ENCODE measurements around the gene MYO9B.

Gene MYO9B

DNA sequence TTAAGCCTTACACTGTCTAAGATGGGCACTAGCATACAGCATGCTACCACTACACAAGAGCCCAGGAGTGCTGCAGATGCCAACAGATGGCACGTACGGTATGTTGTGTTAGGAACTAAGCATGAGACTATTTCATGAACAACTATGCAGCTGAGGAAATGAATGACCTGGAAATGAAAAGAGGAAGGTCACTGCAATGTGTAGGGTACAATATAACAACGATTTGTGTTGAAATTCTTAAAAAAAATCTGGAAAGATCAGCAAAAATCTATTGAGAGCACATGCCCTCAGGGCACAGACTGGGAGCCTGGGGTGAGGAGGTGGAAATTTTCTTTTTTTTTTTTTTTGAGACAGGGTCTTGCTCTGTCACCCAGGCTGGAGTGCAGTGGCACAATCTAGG is 14.8 kb upstream of the MYO9B start:
- DNase-seq (ENCODE audit: low read depth), result no peak

DNA sequence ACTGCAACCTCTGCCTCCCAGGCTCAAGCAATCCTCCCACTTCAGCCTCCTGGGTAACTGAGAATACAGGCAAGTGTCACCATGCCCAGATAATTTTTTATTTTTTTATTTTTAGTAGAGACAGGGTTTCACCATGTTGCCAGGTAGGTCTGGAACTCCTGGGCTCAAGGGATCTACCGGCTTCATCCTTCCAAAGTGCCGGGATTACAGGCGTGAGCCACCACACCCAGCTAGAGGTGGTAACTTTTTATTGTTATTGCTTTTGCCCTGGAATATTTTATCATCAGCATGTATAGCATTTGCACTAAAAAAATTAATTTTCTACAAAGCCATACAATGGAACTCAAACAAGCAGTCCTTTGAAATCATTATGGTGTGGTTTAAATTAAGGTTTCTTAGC is 14.4 kb upstream of the MYO9B start:
- no peak for DNase-seq (ENCODE audit: low read depth)

DNA sequence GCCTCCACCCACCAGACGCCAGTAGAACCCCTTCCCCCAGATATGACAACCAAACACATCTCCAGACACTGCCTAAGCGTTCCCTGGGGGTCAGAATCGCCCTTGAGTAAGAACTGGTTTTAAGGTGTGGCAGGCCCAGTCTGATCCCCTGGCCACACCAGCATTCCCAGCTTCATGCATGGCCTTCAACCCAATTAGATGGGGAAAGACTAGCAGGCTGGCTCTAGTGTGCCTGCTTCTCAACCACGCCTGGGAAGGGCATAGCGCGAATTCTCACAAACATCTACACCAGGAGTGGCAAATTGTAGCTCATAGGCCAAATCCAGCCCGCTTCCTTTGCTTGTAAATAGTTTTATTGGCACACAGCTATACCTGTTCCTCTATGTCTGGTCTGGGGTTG is 13.9 kb upstream of the MYO9B start:
- DNase-seq (ENCODE audit: low read depth), result no peak

DNA sequence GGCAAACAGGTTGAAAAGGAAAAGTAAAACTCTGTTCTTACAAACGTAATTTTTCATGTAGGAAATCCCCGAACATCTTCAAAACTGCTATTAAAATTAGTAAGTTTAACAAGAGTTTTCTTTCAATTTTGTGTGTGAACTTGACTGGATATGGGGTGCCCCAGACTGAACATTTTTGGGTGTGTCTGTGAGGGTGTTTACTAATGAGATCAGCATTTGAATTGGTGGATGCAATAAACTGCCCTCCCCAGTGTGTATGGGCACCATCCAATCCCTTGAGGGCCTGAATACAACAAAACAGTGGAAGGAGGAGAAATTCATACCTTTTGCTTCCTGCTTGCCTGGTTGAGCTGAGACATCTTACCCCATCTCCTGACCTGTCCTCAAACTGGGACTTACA is 12.1 kb upstream of the MYO9B start:
- DNase-seq (ENCODE audit: low read depth), result no peak

DNA sequence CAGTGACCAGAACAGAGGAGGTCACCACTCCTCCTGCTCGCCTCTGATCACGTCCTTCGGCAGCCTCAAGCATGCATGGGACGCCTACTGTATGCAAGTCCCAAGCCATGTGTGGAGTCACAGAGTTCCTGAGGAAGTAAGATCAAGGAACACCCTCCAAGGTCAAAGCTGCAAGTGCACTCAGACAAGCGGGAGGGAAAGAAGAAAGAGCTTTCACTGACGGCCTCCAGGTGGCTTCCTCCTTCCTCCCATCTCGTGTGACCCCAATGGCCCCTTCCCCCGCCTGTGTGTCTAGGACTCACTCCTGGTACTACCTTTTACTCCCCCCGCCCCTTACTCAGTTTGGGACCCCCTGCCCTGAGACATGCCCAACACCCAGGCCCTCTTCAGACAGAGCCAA is 6.4 kb upstream of the MYO9B start:
- no peak for DNase-seq (ENCODE audit: low read depth)

DNA sequence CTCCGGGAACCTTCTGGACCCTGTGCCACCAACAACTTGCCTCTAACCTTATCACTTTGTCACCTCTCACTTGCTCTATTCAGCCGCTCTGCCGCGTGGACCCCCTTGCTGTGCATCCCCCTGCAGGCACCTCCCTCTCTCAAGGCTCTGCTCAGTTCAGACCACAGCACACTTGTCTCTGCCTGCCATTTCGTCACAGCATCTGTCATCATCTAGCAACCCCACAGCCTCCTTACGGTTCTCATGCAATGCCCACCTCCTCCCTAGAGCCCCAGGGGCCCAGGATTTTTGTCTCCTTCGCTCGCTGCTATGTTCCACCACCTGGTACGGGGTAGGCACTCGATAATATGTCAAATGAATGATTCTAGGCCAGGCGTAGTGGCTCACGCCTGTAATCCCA is 5.2 kb upstream of the MYO9B start:
- DNase-seq (ENCODE audit: low read depth), result no peak

DNA sequence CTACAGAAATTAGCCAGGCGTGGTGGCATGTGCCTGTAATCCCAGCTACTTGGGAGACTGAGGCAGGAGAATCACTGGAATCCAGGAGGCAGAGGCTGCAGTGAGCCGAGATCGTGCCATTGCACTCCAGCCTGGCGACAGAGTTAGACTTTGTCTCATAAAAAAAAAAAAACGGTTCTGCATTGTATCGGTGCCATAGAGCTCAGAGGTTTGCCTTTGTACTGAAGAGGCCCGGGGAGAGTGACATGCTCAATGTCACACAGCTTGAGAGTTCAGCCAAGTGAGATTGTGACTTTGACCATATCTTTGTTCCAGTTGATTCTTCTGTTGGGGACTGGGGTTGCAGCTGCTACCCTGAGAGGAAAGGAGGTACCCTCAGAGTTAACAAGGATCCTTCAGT is 4.7 kb upstream of the MYO9B start:
- no peak for DNase-seq (ENCODE audit: low read depth)

DNA sequence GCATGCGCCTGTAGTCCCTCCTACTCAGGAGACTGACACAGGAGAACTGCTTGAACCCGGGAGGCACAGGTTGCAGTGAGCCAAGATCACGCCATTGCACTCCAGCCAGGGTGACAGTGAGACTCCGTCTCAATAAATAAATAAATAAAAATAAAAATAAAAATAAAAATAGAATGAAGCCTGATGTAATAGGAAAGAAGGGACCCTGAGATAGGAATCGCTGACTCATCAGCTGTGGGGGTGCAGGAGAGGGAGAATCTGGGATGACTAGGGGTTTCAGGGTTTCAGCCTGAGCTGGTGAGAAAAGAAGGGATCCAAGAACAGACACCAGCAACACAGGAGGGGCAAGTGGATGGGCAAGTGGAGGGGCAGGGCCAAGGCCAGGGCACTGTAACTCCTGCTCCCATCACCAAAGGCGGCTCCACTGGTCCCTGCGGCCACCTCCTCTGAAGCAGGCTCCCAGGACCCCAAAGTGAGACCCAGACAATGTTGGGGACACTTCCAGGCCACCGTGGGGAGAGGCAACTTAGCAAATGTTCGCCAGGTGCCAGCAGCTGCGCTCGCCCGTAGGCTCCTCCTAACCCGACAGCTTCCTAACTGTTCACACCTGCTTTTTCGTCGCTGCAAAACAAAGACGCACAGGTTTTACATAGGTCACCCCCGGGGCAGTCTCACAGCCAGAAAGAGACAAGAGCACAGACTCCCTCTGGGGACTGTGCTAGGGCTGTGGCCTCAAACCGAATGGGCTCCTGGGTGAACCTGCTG is 1.5 kb upstream of the MYO9B start:
- DNase-seq (ENCODE audit: low read depth), result no peak

DNA sequence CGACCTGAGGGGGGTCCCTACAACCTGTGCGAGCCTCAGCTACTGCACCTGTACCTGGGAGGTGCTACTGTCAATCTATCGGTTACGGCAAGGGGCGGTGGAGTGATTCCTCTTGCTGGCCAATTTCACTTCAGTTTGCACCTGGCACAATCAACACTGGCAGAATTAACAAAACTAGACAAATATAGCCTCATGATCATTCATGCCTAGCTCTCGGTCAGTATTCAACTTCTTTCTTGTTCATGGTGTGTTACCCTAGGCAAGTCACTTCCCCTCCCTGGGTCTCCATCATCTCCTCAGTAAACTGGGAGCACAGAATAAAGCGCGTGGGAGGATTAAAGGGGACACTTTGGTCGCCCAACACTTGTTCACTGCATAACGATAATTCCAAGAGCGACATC is 943 bp upstream of the MYO9B start:
- DNase-seq (ENCODE audit: low read depth), result no peak

DNA sequence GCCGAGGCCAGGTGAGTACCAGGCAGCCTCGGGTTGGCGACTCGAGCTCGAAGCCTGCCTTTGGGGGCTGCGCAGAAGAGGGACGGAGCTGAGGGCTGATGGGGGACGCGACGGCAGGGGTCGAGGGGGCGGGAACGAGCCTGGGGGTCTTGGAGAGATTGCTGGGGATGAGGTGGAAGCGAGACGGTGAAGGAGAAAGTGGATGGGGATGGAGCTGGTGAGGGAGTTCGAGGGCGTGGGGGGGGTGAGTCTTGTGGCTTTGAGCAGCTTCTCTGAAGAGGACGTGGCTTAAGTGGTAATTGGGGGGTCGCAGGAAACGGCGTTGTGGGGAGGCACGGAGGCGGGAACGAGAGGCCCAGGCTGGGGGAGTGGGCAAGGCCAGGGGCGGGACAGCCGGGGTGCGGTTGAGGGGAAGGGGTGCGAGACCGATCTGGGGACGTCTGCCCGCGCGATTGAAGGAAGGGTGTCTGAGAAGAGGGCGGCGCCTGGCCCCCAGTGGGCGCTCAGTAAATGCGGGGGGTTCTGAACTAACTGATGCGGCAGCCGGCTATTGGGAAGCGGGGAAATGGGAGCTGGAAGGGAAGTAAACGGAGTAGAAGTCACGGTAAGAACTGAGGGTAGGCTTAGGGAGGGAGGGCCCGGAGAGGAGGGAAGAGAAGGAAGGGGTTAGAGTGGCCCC is 426 bp downstream of the MYO9B start:
- no peak for DNase-seq (ENCODE audit: low read depth)

DNA sequence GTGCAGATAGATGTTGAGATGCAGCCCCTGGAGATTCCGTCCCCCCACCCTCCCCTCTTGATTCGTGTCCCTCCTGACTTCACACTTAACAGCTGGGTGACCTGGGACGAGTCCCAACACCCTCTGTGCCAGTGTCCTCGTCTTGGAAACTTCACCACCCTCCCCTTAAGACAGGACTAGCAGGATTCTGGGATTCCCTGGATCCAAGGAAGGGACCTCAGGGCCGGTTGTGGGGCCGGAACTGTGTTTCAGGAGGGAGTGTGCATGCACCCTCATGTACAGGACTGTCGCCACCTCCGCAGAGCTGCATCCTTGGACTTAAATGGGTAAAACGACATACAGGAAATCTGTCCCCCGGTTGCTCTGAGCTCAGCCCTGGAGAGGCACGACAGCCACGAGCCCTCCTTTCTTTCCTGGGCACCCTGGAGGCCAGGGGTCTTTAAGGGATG is 990 bp downstream of the MYO9B start:
- DNase-seq (ENCODE audit: low read depth), result no peak

DNA sequence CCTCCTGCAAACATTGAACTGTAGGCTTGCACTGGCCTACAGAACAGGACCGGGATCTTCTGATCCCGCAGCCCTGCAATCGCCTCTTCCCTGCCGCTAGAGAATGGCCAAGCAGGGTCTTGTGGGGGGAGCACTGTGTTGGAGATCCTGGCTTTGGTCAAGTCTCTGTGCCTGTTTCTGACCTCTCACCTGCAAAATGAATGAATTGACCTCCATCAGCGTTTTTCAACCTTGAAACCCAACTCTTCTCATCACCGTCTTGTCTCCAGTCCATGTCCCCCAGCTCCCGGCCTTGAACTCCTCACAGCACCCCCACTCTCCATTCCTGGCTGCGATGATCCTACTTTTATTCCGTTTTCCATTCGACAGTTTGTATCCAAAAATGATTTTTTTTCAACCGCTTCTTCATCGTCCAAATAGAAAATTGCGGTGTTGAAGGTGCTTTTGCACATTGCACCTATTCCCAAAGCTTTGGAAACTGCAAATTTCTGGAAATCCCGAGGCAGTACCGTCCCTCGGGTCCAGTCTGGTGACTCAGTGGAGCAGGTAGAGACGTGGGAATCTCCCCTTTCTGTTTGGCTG is 2.0 kb downstream of the MYO9B start:
- DNase-seq (ENCODE audit: low read depth), result no peak

DNA sequence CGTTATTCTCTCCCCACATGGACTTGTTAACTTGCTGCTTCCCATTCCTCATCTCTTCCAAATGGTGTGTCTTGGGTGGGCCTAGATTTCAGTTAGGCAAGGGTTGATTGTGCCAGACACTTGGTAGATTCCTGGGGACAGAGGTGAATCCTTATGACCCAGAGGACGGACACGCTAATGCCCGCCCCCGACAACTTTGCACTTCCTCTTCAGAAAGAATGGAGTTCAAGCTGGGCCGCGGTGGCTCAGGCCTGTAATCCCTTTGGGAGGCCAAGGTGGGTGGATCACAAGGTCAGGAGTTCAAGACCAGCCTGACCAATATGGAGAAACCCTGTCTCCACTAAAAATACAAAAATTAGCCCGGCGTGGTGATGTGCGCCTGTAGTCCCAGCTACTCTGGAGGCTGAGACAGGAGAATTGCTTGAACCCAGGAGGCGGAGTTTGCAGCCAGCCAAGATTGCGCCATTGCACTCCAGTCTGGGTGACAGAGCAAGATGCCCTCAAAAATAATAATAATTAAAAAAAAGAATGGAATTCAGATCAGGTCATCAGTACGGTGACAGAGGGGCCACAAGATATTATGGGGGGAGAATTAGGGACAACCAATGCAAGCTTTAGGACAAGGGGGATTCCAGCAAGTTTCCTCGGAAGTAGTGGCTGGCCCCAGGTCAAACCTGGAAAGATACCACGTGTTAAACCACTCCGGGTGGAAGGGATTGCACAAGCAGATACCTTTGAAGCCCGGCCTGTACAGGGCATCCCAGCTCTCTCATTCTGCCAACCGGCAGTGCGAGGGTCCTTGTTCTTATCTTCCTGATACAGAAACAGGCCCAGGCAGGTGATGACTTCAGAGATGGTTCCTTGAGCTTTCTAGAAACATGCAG is 2.7 kb downstream of the MYO9B start:
- DNase-seq (ENCODE audit: low read depth), result no peak

DNA sequence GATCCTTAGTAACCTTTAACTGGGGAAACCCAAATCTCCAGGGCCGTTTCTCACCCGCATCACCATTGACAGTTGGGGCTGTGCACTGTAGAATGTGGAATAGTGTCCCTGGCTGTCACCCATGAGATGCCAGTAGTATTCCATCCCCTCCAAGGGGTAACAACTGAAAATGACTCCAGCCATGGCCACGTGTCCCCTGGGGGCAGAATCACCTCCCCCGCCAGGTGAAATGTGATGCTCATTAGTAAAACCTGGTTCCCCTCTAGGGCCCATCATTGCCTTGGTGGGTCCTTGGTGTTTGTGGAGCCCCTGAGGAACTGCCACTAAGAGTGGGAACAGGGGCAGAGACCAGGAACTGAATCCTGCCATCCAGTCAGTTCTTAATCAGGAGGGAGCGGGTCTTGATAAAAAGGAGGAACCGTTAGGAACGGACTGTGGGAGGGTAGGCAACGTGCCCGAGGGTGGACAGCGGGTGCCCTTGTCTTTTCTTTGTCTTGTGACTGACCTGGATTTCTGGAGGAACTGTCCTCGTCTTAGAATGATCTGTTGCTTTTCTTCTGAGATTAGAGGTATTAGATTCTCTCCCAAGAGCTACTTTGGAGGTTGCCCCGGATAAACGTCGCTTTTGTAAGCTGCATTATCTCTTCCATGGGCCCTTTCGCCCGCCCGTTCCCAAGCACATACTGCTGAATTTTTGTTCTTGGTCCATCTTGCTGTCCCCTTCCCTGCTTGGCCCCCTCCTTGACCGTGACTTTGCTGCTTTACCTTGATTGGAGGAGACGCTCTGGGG is 3.5 kb downstream of the MYO9B start:
- no peak for DNase-seq (ENCODE audit: low read depth)

DNA sequence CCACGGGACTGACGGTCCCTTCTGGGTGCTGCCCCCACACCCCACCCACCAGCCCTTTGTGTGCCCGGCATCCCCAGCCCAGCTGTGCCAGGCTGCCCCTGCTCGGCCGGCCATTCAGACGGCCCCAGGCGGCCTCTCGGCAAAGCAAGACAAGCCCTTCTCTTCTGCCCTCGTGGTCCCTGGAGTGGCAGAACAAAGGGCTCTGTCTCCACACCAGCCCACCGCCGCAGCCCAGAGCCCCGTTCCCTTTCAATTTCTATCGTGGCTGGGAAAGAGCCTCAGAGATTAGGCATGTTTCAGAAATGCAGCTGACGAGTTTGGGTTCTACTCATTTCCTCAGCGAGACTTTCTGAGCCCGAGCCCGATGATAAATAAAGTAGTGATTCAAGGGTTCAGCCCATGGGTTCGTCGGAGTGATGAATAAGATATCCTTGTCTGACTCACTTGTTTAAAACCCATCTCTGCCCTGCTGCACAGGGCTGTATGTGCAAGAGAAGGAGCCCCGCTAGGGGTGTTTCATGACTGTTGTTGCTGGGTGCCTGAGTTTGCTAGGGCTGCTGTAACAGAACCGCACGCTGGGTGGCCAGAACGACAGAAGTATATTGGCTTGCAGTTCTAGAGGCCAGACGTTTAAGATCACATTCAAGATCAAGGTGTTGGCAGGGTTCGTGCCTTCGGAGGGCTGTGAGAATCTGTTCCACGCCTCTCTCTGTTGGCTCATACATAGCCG is 4.3 kb downstream of the MYO9B start:
- peak; percentile 99 for DNase-seq (ENCODE audit: low read depth)

DNA sequence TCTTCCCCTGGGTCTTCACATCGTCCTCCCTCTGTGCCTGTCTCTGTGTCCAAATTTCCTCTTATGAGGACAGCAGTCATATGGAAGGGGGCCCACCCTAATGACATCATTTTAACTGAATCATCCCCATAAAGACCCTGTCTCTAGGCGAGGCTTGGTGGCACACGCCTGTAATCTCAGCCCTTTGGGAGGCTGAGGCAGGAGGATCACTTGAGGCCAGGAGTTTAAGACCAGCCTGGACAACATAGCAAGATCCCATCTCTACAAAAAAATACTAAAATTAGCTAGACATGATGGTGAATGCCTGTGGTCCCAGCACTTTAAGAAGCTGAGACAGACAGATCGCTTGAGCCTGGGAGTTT is 4.8 kb downstream of the MYO9B start:
- no peak for DNase-seq (ENCODE audit: low read depth)

DNA sequence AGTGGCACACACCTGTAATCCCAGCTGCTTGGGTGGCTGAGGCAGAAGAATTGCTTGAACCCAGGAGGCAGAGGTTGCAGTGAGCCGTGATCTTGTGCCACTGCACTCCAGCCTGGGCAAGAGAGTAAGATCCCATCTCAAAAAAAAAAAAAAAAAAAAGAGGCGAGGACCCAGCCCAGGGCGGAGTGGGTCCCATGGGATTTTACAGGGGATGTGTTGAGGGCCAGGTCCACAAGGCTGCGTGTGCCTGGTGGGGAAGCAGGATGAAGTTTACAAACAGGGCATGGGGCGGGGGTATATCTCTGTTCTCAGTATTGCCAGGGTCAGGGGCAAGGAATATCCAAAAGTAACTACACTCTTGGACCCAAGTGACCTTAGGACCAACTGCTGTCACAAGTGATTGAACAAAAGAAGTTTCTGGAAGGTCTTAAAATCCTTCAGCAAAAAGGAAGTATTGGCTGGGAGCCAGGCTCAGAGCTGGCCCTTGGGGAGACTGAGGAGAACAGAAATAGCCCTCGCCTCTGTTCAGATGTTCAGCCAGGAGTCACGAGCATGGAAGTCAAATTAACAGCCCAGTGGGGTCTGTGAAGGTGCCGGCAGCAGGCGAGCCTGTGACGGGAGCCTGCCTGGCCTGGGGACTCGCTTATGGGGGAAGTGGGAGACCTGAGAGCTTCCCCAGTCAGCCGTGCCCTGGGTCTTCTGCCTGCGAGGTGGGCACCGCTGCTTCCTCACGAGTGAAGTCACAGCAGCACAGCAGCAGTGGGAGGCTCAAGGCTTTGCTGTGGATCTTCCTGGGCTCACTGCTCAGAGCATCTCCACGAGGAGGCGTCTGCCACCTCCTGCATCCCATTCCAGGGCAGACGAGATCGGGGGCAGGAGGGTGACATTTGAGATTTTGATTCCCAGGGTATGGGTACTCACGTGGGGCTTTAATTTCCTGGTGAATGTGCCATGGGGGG is 6.4 kb downstream of the MYO9B start:
- no peak for DNase-seq (ENCODE audit: low read depth)

DNA sequence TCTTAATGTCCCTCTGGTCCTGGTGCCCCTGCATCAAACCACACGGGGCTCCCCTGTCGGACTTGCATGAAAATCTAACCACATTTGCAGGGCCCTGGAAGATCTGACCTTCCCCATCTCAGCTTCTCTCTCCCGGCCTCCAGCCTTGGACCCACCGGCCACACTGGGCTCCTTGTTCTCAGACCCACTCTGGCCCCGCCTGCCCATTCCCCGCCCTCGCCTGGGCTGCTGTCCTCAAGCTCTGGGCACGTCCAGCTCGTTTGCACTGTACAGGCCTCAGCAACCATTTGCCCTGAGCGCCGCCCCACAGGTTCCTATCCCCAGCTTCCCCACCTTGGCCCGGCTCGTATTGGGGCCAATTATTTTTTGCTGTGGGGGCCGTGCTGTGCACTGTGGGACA is 10.5 kb downstream of the MYO9B start:
- no peak for DNase-seq (ENCODE audit: low read depth)

DNA sequence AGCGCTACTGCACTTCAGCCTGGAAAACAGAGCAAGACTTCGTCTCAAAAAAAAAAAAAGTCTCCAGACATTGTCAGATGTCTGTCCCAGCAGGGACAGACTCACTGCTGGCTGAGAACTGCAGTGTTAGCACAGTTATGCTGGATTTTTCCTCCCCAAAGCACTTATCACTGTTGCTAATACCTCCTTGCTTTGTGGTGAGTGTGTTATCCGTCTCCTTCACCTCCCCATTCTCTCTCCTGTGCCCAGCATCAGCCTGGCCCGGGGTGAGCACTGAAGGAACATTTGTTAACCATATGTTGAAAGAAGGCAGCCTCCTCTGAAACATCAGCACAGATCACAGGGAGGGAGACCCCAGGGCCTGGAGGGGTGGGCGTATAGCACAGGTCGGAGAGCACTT is 11.3 kb downstream of the MYO9B start:
- DNase-seq (ENCODE audit: low read depth), result no peak

DNA sequence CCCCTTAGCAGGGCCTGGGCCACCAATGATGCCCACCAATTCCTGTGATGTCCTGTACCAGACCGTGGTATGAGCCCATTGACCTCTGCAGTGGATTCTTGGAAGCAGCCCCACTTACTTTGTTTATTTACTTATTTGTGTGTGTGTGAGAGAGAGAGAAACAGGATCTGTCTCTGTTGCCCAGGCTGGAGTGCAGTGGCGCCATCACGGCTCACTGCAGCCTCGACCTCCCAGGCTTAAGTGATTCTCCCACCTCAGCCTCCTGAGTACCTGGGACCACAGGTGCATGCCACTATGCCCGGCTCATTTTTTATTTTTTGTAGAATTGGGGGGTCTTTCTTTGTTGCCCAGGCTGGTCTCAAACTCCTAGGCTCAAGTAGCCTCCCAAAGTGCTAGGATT is 13.0 kb downstream of the MYO9B start:
- no peak for DNase-seq (ENCODE audit: low read depth)

Measured in stromal cell of bone marrow (primary cell).